A549 treated with AZD2906 at 1 μM for 4 hours (cell line): Measurements from ENCODE around the gene EBI3. TPM values are rescaled to one million over a fixed set of nuclear protein-coding genes. Genes with fewer than 3 reads are reported as not detected.

Source experiments
- total RNA-seq: library from RNA; stranded (reverse); fragments of 200-300 nt; extraction: Qiagen RNA extraction; gene quantifications from 5 replicates; pipeline ENCODE4 v1.2.3, GENCODE V29; 2022

EBI3 gene
- 2.5 to 4.9 TPM (median 3.1 TPM) in 5 replicates for total RNA-seq

DNA sequence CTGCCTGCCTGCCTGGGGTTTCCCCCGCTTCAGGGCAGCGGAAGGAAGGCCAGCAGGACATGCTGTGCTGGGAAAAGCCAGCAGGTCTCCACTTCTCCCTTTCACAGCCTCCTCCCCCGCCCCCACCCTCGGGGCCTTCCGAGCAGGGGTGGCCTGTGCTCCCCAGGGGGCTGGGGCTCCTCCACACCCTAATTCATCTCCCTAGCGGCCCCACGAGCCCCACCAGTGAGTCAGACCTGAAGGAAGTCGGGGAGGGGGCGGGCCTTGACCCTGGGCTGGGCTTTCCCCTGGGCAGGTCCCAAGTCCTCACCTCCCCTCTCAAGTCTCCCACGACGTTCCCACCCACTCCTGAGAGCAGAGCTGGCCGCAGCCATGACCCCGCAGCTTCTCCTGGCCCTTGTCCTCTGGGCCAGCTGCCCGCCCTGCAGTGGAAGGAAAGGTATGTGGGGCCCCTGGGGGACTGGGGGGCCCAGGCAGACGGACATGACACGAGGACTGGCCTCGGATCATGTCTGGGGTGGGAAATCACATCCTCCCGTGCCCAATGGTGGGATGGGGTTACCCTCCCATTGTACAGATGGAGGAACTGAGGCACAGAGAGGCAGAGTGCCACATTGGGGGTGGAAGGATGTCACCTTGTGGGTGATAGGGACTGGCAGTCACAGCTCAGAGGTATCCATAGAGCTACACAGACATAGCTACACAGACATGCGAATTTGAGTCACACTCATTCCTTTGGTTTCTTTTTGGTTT lies at the start of gene EBI3:
Gene EBI3, plus strand, starts transcription at position 345 of the 753 bp plus-strand sequence. Its CDS starts 28 bp downstream, at position 373.

DNA sequence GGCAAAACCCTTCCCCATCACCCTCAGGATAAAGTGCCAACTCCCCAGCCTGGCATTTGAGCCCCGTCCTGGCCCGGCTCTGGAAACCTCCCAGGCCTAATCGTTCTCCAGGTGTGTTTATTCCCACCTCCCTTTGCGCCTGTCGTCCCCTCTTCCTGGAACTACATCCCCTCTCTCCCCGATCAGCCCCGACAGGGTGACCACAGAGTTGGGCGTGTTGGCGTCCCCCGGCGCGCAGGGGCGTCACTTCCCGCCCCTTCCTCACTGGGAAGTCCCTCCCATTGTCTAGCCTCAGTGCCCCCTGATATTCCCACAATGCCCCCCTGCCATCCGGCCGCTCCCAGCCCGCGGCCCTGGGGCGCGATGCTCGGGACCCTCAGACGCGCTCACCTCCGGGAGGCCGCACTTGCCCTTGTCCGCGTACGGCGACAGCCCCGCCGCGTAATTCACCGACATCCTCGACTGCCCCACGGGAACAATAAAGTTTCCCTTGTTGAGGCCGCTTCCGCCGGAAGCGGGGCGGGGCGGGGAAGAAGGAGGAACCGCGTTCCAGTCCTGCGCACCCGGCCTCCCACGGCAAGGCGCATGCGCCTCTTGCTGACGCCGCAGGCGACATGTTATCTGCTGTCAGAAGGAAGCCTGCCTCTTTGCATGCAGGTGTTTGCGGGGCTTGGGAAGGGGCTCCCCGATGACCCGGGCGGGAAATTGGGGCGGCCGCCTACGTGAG lies 47.1 kb upstream of the EBI3 start, which contains the start of the genes ANKRD24 and SIRT6:
Gene ANKRD24, plus strand, starts transcription at position 606 of the 727 bp plus-strand sequence. CDS start 3,737 bp downstream, outside the sequence.
Gene SIRT6, minus strand, starts transcription at position 480 of the 727 bp plus-strand sequence. Its CDS starts 24 bp downstream, at position 456.

DNA sequence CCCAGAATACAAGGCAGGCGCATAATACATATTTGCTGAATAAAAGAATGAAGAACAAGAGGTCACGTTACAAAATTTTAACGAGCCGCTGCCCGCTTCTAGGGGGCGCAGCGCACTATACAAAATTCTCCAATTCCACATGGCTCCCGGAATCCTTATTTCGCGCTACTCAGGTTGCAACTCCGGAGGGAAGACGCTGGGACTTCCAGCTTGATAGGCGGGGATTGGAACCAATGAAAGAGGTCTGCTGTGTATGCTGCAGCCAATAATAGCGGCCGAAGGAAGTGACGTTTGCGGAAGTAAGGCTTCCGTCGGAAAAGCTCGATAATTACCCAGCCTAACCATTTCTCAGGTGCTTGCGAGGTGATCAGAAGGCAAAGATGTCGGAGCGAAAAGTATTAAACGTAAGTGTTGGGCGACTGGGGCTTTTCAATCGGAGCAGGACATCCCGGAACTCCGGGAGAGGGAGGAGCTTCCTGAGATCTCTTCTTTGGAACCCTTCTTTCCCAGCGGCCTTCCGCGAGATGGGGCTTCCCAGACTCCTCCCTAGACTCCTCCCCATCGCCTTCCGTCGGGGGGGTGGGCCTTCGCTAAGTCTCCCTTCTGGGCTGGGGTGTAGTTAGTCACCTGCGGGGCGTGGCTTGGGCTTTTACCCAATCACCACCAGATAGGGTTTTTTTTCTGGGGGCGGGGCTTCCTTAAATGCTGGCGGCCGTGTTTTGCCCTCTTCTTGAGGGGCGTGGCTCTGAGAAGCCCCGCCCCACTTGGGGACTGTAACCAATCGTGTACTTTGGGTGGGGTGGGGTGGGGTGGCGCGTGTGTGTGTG lies 17.7 kb downstream of the EBI3 start, which contains the start of gene YJU2:
Gene YJU2, plus strand, starts transcription at position 314 of the 827 bp plus-strand sequence. Its CDS starts 67 bp downstream, at position 381.

DNA sequence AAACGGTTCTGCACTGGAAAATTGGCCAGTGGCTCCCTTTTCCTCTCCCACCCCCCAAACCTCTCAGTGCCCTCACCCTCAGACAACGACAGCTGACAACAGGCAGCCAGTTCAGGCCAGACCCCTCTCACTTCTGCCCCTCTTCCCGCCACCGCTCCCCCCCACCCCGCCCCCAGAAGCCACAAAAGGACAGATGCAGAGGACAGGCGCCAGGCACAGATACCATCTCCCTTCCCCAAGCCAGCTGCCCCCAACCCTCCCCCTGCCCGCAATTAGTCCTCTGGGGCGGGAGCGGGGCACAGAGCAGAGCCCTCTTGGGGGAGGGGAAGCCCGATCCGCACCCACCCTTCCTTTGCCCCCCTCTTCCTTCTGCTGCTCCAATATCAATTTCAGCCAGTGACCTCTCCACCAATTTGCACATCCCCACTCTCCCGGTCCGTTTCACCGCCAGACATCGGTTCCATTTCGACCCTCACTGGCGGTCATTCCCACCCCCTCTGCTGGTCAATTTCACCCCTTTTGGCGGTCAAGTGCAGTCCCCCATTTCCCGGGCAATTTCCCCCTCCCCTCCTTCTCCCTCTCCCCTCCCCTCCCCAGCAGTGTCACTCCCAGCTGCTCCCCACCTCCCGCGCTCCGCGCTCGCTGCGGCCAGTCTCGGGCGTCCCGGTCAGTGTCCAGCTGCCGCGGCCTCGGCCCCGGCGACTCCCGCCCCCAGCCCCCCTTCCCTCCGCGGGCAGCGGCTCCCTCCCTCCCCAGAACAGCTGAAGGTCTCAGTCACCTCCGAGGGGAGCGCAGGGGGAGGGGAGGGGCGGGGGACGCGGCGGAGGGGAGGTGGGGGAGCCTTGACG lies 49.3 kb downstream of the EBI3 start, which contains the start of gene SHD:
Gene SHD, plus strand, starts transcription at position 848 of the 848 bp plus-strand sequence. CDS start 798 bp downstream, outside the sequence.

Other genes starting within 250 kb of the EBI3 start
- gene EEF2, start 244.1 kb upstream of the EBI3 start, total RNA-seq, result 919 to 1,074 TPM (median 1,044 TPM) in 5 replicates
- 14.6 to 17.5 TPM (median 15.7 TPM) in 5 replicates for gene PIAS4, start 221.8 kb upstream of the EBI3 start, total RNA-seq
- gene ZBTB7A, start 162.6 kb upstream of the EBI3 start, total RNA-seq, result 16.8 to 24.8 TPM (median 23.4 TPM) in 5 replicates
- 120 to 196 TPM (median 177 TPM) in 5 replicates for gene MAP2K2, start 105.4 kb upstream of the EBI3 start, total RNA-seq
- 0.08 to 0.15 TPM (median 0.11 TPM) in 5 replicates for gene CREB3L3, start 75.9 kb upstream of the EBI3 start, total RNA-seq
- 26.8 to 40.9 TPM (median 35.5 TPM) in 5 replicates for gene SIRT6, start 47.0 kb upstream of the EBI3 start, total RNA-seq
- gene ANKRD24, start 46.8 kb upstream of the EBI3 start, total RNA-seq, result 0.17 to 0.29 TPM (median 0.24 TPM) in 5 replicates
- gene YJU2, start 17.6 kb downstream of the EBI3 start, total RNA-seq, result 18.3 to 21.8 TPM (median 20.1 TPM) in 5 replicates
- 0.12 to 0.17 TPM (median 0.15 TPM) in 3 of 5 replicates, not detected in the others for gene SHD, start 49.7 kb downstream of the EBI3 start, total RNA-seq
- not detected in 5 replicates for gene TMIGD2, start 72.9 kb downstream of the EBI3 start, total RNA-seq
- 8.0 to 9.1 TPM (median 8.3 TPM) in 5 replicates for gene FSD1, start 75.1 kb downstream of the EBI3 start, total RNA-seq
- 0.09 to 0.24 TPM in 2 of 5 replicates, not detected in the others for gene STAP2, start 109.3 kb downstream of the EBI3 start, total RNA-seq
- gene MPND, start 114.0 kb downstream of the EBI3 start, total RNA-seq, result 5.0 to 12.2 TPM (median 10.5 TPM) in 5 replicates
- 45.8 to 61.4 TPM (median 59.4 TPM) in 5 replicates for gene SH3GL1, start 171.0 kb downstream of the EBI3 start, total RNA-seq
- 20.4 to 22.3 TPM (median 21.2 TPM) in 5 replicates for gene CHAF1A, start 173.1 kb downstream of the EBI3 start, total RNA-seq
- gene UBXN6, start 228.3 kb downstream of the EBI3 start, total RNA-seq, result 39.6 to 66.9 TPM (median 60.1 TPM) in 5 replicates
- 25.2 to 29.7 TPM (median 26.5 TPM) in 5 replicates for gene HDGFL2, start 242.8 kb downstream of the EBI3 start, total RNA-seq